SK-N-MC (cell line): ENCODE results near the gene ARPP19.
"Not testable (repeated sequence)": the region's sequence is repeated elsewhere in the genome, so short reads cannot be mapped to it uniquely, and the experiment has no call there.

ENCODE experiments used
- DNase-seq: peaks from one replicate; pipeline ENCODE4 v3.0.0-alpha.2; 2011; ENCODE audit warnings: low read depth, low spot score
- H3K27ac ChIP-seq: fragments of 200-600 bp; sonication (generic); 2 replicates; pipeline ENCODE4 v1.5.1; 2016; ENCODE audit warnings: mixed run types
- H3K36me3 ChIP-seq: fragments of 200-600 bp; sonication (generic); 2 replicates; pipeline ENCODE4 v1.6.1; 2017; ENCODE audit warnings: antibody characterized with exemption, low read length, mixed read lengths; ENCODE audit not compliant: insufficient read depth
- H3K4me3 ChIP-seq: fragments of 200-600 bp; sonication (generic); 2 replicates; pipeline ENCODE4 v1.5.1; 2016
- H3K9ac ChIP-seq: fragments of 200-600 bp; sonication (generic); 2 replicates; pipeline ENCODE4 v1.8.0; 2017; ENCODE audit warnings: mixed run types, mixed read lengths; ENCODE audit not compliant: insufficient read length
- H3K9me3 ChIP-seq: fragments of 200-600 bp; sonication (generic); 2 replicates; pipeline ENCODE4 v1.6.1; 2017; ENCODE audit warnings: low read depth, mild to moderate bottlenecking, antibody characterized with exemption, low read length, moderate library complexity, mixed read lengths
- EZH2 ChIP-seq: fragments of 200-600 bp; sonication (generic); IDR thresholded peaks from one replicate; pipeline ENCODE4 v1.6.1; 2017; ENCODE audit warnings: antibody characterized with exemption
- FOXP2 ChIP-seq: optimal IDR thresholded peaks from 2 replicates; pipeline ENCODE3; 2011; ENCODE audit warnings: mild to moderate bottlenecking, moderate library complexity; ENCODE audit not compliant: insufficient read depth; ENCODE audit errors: extremely low read length, control extremely low read depth
- POLR2AphosphoS5 ChIP-seq: IDR thresholded peaks from 2 replicates; pipeline ENCODE4 v1.6.1; 2012; ENCODE audit warnings: mild to moderate bottlenecking, low read depth, low read length, borderline replicate concordance

Gene ARPP19

DNA sequence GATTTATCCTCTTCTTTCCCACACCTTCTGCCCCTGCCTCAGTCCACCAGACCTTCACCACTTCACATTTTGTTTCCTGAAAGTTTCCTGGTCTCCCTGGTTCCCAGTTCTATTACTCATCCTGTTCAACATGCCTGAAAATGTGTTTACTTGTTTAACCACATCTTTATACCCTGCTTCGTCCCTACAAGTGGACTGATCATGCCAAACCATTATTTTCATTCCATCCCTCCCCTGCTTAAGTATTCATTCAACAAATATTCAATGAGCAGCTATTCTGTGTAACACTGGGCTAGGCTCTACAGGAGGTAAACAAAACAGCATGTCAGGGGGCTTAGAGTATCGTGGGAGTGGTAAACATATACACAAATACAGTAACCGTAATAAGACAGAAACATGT is 45.6 kb downstream of the ARPP19 start:
- Histone ChIP-seq H3K9me3 (no peaks in the 10 kb centered on the region), H3K9ac (no peak overlapping the region), H3K4me3 (no peak overlapping the region), H3K27ac (no peak overlapping the region), H3K36me3 (no peaks in the 10 kb centered on the region)
- DNase-seq, result no peak
- no peak for TF ChIP-seq EZH2
- no peak for TF ChIP-seq FOXP2
- no peak for TF ChIP-seq POLR2AphosphoS5

- H3K9me3 ChIP-seq, result no peaks in the 10 kb centered on the region
- no peak overlapping the region for H3K27ac ChIP-seq
- H3K36me3 ChIP-seq, result no peaks in the 10 kb centered on the region
- no peak overlapping the region for H3K4me3 ChIP-seq
- no peak overlapping the region for H3K9ac ChIP-seq
- TF ChIP-seq POLR2AphosphoS5 (no peak), FOXP2 (no peak), EZH2 (no peak)
- no peak for DNase-seq
Measured at GRCh38 chr15:52521682-52522081, 47.1 kb downstream of the ARPP19 start.

DNA sequence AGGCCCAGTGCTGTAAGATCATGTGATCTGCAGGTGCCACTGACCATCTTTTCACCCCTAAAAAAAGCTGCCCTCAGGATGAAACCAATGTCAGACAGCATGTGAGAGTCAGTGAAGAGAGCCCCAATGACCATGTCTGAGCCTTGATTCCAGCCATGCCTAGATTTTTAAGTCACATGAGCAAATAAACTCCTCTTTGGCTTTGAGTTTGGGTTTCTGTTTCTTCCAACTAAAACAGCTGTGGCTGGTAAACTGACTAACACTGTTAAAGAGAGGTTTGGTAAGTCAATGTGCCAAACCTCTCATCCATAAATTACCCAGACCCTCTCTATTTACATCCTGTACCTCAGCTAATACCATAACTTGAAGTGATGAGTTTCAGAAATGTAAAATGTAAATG is 48.4 kb downstream of the ARPP19 start:
- no peak overlapping the region for H3K9ac ChIP-seq
- TF ChIP-seq FOXP2 (no peak), EZH2 (no peak), POLR2AphosphoS5 (no peak)
- no peaks in the 10 kb centered on the region for H3K9me3 ChIP-seq
- DNase-seq, result no peak
- H3K27ac ChIP-seq, result no peak overlapping the region
- H3K36me3 ChIP-seq, result no peaks in the 10 kb centered on the region
- no peak overlapping the region for H3K4me3 ChIP-seq

- no peak for TF ChIP-seq POLR2AphosphoS5
- no peak for TF ChIP-seq FOXP2
- TF ChIP-seq EZH2, result no peak
- Histone ChIP-seq H3K9me3 (no peaks in the 10 kb centered on the region), H3K9ac (no peak overlapping the region), H3K36me3 (no peaks in the 10 kb centered on the region), H3K27ac (no peak overlapping the region), H3K4me3 (no peak overlapping the region)
- no peak for DNase-seq
Measured at GRCh38 chr15:52518487-52519371, 50.1 kb downstream of the ARPP19 start.

DNA sequence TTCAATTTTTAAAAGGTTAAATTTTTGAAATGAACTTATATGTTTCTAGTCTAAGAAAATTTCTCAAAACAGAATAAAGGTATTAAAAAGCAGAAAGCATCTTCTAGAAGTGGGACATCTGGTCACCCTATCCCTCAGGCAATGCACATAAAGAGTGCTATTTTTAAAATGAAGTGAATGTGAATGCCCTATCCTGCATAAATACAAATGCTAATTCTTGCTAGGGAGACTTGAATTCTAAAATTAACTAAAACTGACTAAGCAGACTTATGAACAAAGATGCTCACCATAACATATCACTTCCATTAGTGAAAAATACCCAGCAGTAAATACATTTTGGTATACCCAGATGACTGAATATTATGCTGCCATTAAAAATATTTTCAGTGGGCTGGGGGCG is 51.8 kb downstream of the ARPP19 start:
- H3K9ac ChIP-seq, result no peak overlapping the region
- H3K36me3 ChIP-seq, result no peaks in the 10 kb centered on the region
- H3K4me3 ChIP-seq, result no peak overlapping the region
- TF ChIP-seq EZH2 (no peak), FOXP2 (no peak), POLR2AphosphoS5 (no peak)
- no peak for DNase-seq
- no peaks in the 10 kb centered on the region for H3K9me3 ChIP-seq
- no peak overlapping the region for H3K27ac ChIP-seq

- no peak overlapping the region for H3K27ac ChIP-seq
- no peaks in the 10 kb centered on the region for H3K9me3 ChIP-seq
- no peaks in the 10 kb centered on the region for H3K36me3 ChIP-seq
- no peak for DNase-seq
- H3K9ac ChIP-seq, result no peak overlapping the region
- H3K4me3 ChIP-seq, result no peak overlapping the region
- TF ChIP-seq FOXP2 (no peak), POLR2AphosphoS5 (no peak)
Measured at GRCh38 chr15:52515343-52515742, 53.5 kb downstream of the ARPP19 start.

DNA sequence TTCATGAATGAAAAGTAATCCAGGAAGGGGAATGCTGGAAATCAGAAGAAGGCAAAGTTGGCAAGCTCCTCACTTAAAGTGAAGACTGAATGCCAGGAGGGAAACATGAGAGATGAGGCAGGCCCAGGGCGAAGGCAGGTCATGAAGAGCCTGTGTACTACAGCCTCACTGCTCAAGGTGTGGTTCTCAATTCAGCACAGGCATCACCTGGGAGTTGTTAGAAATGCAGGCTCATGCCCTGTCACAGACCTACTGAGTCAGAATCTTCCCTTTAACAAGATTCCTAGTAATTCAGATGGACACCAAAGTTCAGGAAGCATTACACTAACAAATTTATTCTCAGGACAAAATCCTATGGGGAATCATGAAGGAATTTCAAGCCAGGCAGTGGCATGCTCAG is 54.3 kb downstream of the ARPP19 start:
- H3K9ac ChIP-seq, result no peak overlapping the region
- DNase-seq, result no peak
- H3K4me3 ChIP-seq, result no peak overlapping the region
- H3K27ac ChIP-seq, result no peak overlapping the region
- TF ChIP-seq EZH2, result no peak
- TF ChIP-seq POLR2AphosphoS5, result no peak
- TF ChIP-seq FOXP2, result no peak
- no peaks in the 10 kb centered on the region for H3K36me3 ChIP-seq
- no peaks in the 10 kb centered on the region for H3K9me3 ChIP-seq

DNA sequence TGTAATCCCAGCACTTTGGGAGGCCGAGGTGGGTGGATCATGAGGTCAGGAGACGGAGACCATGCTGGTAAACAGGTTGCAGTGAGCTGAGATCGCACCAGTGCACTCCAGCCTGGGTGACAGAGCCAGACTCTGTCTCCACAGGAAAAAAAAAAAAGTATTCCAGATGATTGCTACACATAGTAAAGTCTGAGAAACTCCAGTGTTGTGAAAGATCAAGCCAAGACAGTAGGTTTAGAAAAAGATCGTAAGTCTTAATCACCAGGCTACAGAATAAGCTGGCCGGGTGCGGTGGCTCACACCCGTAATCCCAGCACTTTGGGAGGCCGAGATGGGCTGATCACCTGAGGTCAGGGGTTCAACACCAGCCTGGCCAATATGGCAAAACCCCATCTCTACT is 56.0 kb downstream of the ARPP19 start:
- DNase-seq, H3K9me3 ChIP-seq, H3K4me3 ChIP-seq, H3K36me3 ChIP-seq, H3K9ac ChIP-seq, H3K27ac ChIP-seq: not testable (repeated sequence)

GRCh38 chr15:52511084-52511483 is 57.7 kb downstream of the ARPP19 start:
- no peaks in the 10 kb centered on the region for H3K36me3 ChIP-seq
- H3K9ac ChIP-seq, result no peak overlapping the region
- TF ChIP-seq FOXP2 (no peak), EZH2 (no peak), POLR2AphosphoS5 (no peak)
- H3K4me3 ChIP-seq, result no peak overlapping the region
- no peak overlapping the region for H3K27ac ChIP-seq
- DNase-seq, result no peak
- no peaks in the 10 kb centered on the region for H3K9me3 ChIP-seq
